OCI-LY1 (cell line): ENCODE measurements around the gene NKD1.

ENCODE experiments used
- H2AFZ ChIP-seq: fragments of 200-600 bp; sonication (generic), shearing (Covaris generic); 2 replicates; pipeline ENCODE4 v1.6.0; 2014; ENCODE audit warnings: antibody characterized with exemption, mild to moderate bottlenecking, low read length
- H3F3A ChIP-seq: fragments of 200-600 bp; sonication (generic), shearing (Covaris generic); 2 replicates; pipeline ENCODE4 v1.6.0; 2014; ENCODE audit warnings: mild to moderate bottlenecking, antibody characterized with exemption, low read length, moderate library complexity; ENCODE audit not compliant: insufficient read depth
- H3K27ac ChIP-seq: fragments of 200-600 bp; sonication (generic); 2 replicates; pipeline ENCODE4 v1.5.1; 2014; ENCODE audit warnings: low read length, mixed run types, mild to moderate bottlenecking, low read depth; ENCODE audit not compliant: poor library complexity, severe bottlenecking
- H3K27me3 ChIP-seq: fragments of 200-600 bp; sonication (generic); 2 replicates; pipeline ENCODE4 v1.6.0; 2014; ENCODE audit warnings: antibody characterized with exemption, mild to moderate bottlenecking, low read length, moderate library complexity; ENCODE audit not compliant: insufficient read depth
- H3K36me3 ChIP-seq: fragments of 200-600 bp; sonication (generic); 2 replicates; pipeline ENCODE4 v1.6.1; 2014; ENCODE audit warnings: mild to moderate bottlenecking, antibody characterized with exemption, low read length, moderate library complexity, mixed read lengths; ENCODE audit not compliant: insufficient read depth
- H3K4me1 ChIP-seq: fragments of 200-600 bp; sonication (generic); 2 replicates; pipeline ENCODE4 v1.5.1; 2014; ENCODE audit warnings: mild to moderate bottlenecking, low read length, moderate library complexity; ENCODE audit not compliant: insufficient read depth, severe bottlenecking
- H3K4me2 ChIP-seq: fragments of 200-600 bp; sonication (generic), shearing (Covaris generic); 2 replicates; pipeline ENCODE4 v1.6.1; 2014; ENCODE audit warnings: low read length
- H3K4me3 ChIP-seq: fragments of 200-600 bp; sonication (generic); 2 replicates; pipeline ENCODE4 v1.5.1; 2014; ENCODE audit warnings: low read length, low read depth, mild to moderate bottlenecking, mixed read lengths; ENCODE audit not compliant: poor library complexity, severe bottlenecking
- H3K79me2 ChIP-seq: fragments of 200-600 bp; shearing (Covaris generic); 2 replicates; pipeline ENCODE4 v1.6.1; 2016; ENCODE audit warnings: mixed run types, low read length, mixed read lengths; ENCODE audit not compliant: insufficient read depth
- H3K9ac ChIP-seq: fragments of 200-600 bp; sonication (generic), shearing (Covaris generic); 2 replicates; pipeline ENCODE4 v1.6.1; 2014; ENCODE audit warnings: mild to moderate bottlenecking, low read length, mixed read lengths
- H3K9me2 ChIP-seq: fragments of 200-600 bp; sonication (generic), shearing (Covaris generic); 2 replicates; pipeline ENCODE4 v1.6.1; 2014; ENCODE audit warnings: low read depth, mild to moderate bottlenecking, low read length, mixed read lengths
- H3K9me3 ChIP-seq: fragments of 200-600 bp; shearing (Covaris generic); 2 replicates; pipeline ENCODE4 v1.6.1; 2014; ENCODE audit warnings: low read length, mixed read lengths
- H4K20me1 ChIP-seq: fragments of 200-600 bp; sonication (generic), shearing (Covaris generic); 2 replicates; pipeline ENCODE4 v1.6.0; 2016; ENCODE audit warnings: mild to moderate bottlenecking, low read length; ENCODE audit not compliant: insufficient read depth
- EZH2 ChIP-seq: fragments of 200-600 bp; sonication (generic), shearing (Covaris generic); IDR thresholded peaks from 2 replicates; pipeline ENCODE4 v1.8.0; 2017; ENCODE audit warnings: borderline replicate concordance, mixed run types, mild to moderate bottlenecking, antibody characterized with exemption, low read length, moderate library complexity, mixed read lengths
- TF ChIP-seq, protein P1 (sequence below): fragments of 200-600 bp; sonication (generic), shearing (Covaris generic); IDR thresholded peaks from 2 replicates; pipeline ENCODE4 v1.5.1; 2017; ENCODE audit warnings: mild to moderate bottlenecking, antibody characterized with exemption, low read length, moderate library complexity, mixed read lengths

Gene NKD1

GRCh38 chr16:50607970-50608557 is 59.9 kb downstream of the NKD1 start:
- Histone ChIP-seq H3K36me3 (no peaks in the 10 kb centered on the region), H3K9me2 (no peaks in the 10 kb centered on the region), H4K20me1 (no peaks in the 10 kb centered on the region), H3K27me3 (0 out of 2 replicates have a peak, but pooled peaks cover 5% of the 10 kb centered on the region), H2AFZ (no peak overlapping the region), H3K9ac (no peak overlapping the region), H3K79me2 (no peaks in the 10 kb centered on the region), H3K4me3 (no peak overlapping the region), H3K27ac (no peak overlapping the region), H3K4me1 (no peaks in the 10 kb centered on the region), H3K9me3 (no peaks in the 10 kb centered on the region), H3F3A (no peaks in the 10 kb centered on the region), H3K4me2 (no peak overlapping the region)
- no peak for TF ChIP-seq EZH2
- TF ChIP-seq, protein P1, sequence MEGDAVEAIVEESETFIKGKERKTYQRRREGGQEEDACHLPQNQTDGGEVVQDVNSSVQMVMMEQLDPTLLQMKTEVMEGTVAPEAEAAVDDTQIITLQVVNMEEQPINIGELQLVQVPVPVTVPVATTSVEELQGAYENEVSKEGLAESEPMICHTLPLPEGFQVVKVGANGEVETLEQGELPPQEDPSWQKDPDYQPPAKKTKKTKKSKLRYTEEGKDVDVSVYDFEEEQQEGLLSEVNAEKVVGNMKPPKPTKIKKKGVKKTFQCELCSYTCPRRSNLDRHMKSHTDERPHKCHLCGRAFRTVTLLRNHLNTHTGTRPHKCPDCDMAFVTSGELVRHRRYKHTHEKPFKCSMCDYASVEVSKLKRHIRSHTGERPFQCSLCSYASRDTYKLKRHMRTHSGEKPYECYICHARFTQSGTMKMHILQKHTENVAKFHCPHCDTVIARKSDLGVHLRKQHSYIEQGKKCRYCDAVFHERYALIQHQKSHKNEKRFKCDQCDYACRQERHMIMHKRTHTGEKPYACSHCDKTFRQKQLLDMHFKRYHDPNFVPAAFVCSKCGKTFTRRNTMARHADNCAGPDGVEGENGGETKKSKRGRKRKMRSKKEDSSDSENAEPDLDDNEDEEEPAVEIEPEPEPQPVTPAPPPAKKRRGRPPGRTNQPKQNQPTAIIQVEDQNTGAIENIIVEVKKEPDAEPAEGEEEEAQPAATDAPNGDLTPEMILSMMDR, result no peak

- H2AFZ ChIP-seq, result no peak overlapping the region
- H4K20me1 ChIP-seq, result no peaks in the 10 kb centered on the region
- H3K79me2 ChIP-seq, result no peaks in the 10 kb centered on the region
- H3K4me2 ChIP-seq, result no peak overlapping the region
- no peaks in the 10 kb centered on the region for H3F3A ChIP-seq
- H3K4me3 ChIP-seq, result no peak overlapping the region
- H3K27ac ChIP-seq, result no peak overlapping the region
- H3K9me3 ChIP-seq, result no peaks in the 10 kb centered on the region
- H3K9ac ChIP-seq, result no peak overlapping the region
- no peaks in the 10 kb centered on the region for H3K4me1 ChIP-seq
- H3K27me3 ChIP-seq, result 0 out of 2 replicates have a peak, but pooled peaks cover 5% of the 10 kb centered on the region
- TF ChIP-seq EZH2, result no peak
- TF ChIP-seq, protein P1, result no peak
- H3K36me3 ChIP-seq, result no peaks in the 10 kb centered on the region
- H3K9me2 ChIP-seq, result no peaks in the 10 kb centered on the region
Observed at GRCh38 chr16:50609049-50609448, 60.9 kb downstream of the NKD1 start.

DNA sequence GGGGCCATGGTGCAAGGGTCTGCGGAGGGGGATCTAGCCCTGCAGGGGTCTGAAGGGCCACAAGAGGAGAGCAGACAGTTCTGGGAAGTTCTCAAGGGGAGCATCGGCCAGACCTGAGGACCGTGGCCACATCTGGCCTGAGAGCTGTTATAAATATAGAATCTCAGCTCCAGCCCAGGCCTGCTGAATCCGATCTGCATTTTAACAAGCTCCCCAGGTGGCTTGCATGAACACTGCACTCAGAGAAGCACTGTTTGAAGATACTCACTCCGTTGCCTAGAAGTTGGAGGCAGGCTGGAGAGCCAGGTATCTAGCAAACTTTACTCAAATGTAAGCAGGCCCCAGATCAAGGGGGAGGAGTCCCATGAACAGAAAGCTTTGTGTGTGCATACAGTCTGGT is 61.3 kb downstream of the NKD1 start:
- Histone ChIP-seq H3K27me3 (0 out of 2 replicates have a peak, but pooled peaks cover 5% of the 10 kb centered on the region), H3K4me2 (no peak overlapping the region), H3F3A (no peaks in the 10 kb centered on the region), H4K20me1 (no peaks in the 10 kb centered on the region), H3K79me2 (no peaks in the 10 kb centered on the region), H3K4me3 (no peak overlapping the region), H2AFZ (no peak overlapping the region), H3K36me3 (no peaks in the 10 kb centered on the region), H3K27ac (no peak overlapping the region), H3K9me3 (no peaks in the 10 kb centered on the region), H3K9me2 (no peaks in the 10 kb centered on the region), H3K4me1 (no peaks in the 10 kb centered on the region), H3K9ac (no peak overlapping the region)
- TF ChIP-seq, protein P1, result no peak
- no peak for TF ChIP-seq EZH2
